Measurements from ENCODE around the gene TNFRSF12A. TPM values are rescaled to one million over a fixed set of nuclear protein-coding genes. Genes with fewer than 3 reads are reported as not detected.

The TNFRSF12A gene
- total RNA-seq, 2 experiments from 2014 or later: 1.8 to 1.9 TPM

DNA sequence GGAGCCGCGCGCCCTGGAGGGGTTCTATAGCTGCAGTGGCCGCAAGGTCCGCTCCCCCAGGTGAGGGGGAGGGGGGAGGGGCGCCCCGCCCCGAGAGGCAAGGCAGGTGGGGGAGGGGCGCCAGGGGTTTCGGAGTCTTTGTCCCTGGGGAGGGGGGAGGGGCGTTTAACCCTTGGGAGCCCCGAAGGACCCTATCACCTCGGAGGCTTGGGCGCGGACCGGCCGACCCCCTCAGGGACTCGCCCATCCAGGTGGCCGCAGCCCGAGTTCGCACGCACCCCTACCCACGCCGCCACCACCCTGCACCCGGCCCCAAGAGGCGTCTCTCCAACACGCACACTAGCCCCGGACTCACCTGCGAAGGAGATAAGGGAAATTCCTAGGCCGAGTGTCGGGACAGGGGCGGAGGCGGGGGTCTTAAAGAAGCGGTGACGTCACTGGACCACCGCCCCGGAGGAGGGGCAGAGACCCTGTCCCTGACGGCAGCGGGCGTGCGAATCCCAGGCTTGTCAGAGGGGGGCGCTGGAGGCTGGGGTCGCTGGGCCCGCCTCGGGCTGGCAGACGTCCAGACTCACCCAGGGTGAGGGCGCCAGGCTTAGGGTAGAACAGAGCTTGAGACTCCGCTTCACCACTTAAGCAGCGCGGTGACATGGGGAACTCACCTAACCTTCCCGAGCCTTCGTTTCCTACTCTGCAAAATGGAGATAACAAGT, 2.2 kb upstream of the TNFRSF12A start, which contains the start of gene CLDN6:
CLDN6 (minus strand) TSS at position 390 of the 713 bp plus-strand sequence. CDS start 2,162 bp downstream, outside the sequence.
- intact Hi-C loops (cut with DNase I, micrococcal nuclease): no loop called here
- H3K27ac Mint-ChIP-seq: no peak within 1 kb of the TSS
- CTCF ChIA-PET: interaction anchor here (0.9 to 5.4 kb wide), 4 partner anchors 10 to 112 kb away, joined by 3 to 38 read pairs (median 6); no protein-coding TSS in a partner anchor

DNA sequence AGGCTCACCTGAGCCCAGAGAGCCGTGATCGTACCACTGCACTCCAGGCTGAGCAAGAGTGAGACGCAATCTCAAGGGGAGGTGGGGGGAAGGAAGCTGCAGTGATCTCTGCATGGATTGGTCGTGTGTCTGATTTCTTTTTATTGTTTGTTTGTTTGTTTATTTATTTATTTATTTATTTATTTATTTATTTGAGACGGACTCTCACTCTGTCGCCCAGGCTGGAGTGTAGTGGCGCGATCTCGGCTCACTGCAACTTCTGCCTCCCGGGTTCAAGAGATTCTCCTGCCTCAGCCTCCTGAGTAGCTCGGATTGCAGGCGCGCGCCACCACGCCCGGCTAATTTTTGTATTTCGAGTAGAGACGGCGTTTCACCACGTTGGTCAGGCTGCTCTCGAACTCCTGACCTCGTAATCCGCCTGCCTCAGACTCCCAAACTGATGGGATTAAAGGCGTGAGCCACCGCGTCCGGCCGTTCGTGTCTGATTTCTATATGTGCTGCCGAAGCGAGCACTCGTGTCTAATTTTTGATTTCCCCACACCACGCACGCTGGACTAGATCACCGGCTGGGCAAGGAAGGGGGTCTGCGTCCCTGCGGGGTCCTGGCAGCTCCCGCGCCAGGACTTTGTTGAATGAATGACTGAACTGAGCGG, 448 bp upstream of the TNFRSF12A start:
- Histone ChIP-seq H3K4me3 (ENCODE audit: low read length) (peak overlapping the region; percentile 63), H3K27ac (ENCODE audit: low read depth in 1 of 2, low read length in 2 of 2) (no peak overlapping the region), H3K36me3 (ENCODE audit: insufficient read depth, low read length) (no peaks in the 10 kb centered on the region), H3K9me3 (ENCODE audit: control insufficient read depth in 1 of 2, insufficient read depth in 1 of 2, low read length in 2 of 2) (no peaks in the 10 kb centered on the region), H3K4me1 (ENCODE audit: insufficient read depth, low read length) (peaks cover 66% of the 10 kb centered on the region), H3K27me3 (ENCODE audit: control insufficient read depth in 1 of 2, insufficient read depth in 2 of 2, low read length in 2 of 2) (peaks cover 3 to 4% of the 10 kb centered on the region in 2 experiments)
- Mint-ChIP-seq H3K27ac (peak overlapping the region; percentile 51), H3K4me1 (ENCODE audit: low read depth) (peaks cover 49% of the 10 kb centered on the region), H3K27me3 (peaks cover 4% of the 10 kb centered on the region), H3K9me3 (no peaks in the 10 kb centered on the region), H3K4me3 (peak overlapping the region; percentile 87), H3K36me3 (ENCODE audit: low read depth) (peaks cover 5% of the 10 kb centered on the region)
- POLR2A ChIA-PET: interaction anchor here (0.6 to 3.3 kb wide), 11 partner anchors 10 to 1036 kb away, joined by 3 to 24 read pairs (median 4); partner anchors contain the start of genes NAA60, ZNF213 and ZNF263
- intact Hi-C loops (cut with DNase I, micrococcal nuclease): loop anchor here (2.0 to 10.0 kb wide), 3 partner anchors 15 to 435 kb away; no protein-coding TSS in a partner anchor
- TF ChIP-seq, protein P1, sequence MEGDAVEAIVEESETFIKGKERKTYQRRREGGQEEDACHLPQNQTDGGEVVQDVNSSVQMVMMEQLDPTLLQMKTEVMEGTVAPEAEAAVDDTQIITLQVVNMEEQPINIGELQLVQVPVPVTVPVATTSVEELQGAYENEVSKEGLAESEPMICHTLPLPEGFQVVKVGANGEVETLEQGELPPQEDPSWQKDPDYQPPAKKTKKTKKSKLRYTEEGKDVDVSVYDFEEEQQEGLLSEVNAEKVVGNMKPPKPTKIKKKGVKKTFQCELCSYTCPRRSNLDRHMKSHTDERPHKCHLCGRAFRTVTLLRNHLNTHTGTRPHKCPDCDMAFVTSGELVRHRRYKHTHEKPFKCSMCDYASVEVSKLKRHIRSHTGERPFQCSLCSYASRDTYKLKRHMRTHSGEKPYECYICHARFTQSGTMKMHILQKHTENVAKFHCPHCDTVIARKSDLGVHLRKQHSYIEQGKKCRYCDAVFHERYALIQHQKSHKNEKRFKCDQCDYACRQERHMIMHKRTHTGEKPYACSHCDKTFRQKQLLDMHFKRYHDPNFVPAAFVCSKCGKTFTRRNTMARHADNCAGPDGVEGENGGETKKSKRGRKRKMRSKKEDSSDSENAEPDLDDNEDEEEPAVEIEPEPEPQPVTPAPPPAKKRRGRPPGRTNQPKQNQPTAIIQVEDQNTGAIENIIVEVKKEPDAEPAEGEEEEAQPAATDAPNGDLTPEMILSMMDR (IDR thresholded peaks at IDR 0.05): no peak
- CTCF ChIA-PET: interaction anchor here (0.7 to 5.4 kb wide), 7 partner anchors 8 to 110 kb away, joined by 3 to 38 read pairs (median 9); no protein-coding TSS in a partner anchor
- DNase-seq: no peak
- ATAC-seq (ENCODE audit: poor library complexity): no peak

More for the DNA sequence above, 2.2 kb upstream of the TNFRSF12A start, which contains the start of gene CLDN6:
- POLR2A ChIA-PET: no interaction called here
- Mint-ChIP-seq H3K4me1 (ENCODE audit: low read depth) (peaks cover 35% of the 10 kb centered on the region), H3K9me3 (no peaks in the 10 kb centered on the region), H3K36me3 (ENCODE audit: low read depth) (no peaks in the 10 kb centered on the region), H3K4me3 (peak within 1 kb of the TSS; percentile 63), H3K27me3 (peaks cover 10% of the 10 kb centered on the region)
- no peak for ATAC-seq (ENCODE audit: poor library complexity)
- DNase-seq: peak in 4 of 14 experiments; percentile 27 to 64 (median 56)
- TF ChIP-seq, protein P1 (IDR thresholded peaks at IDR 0.05): no peak
- Histone ChIP-seq H3K4me1 (ENCODE audit: insufficient read depth, low read length) (peaks cover 49% of the 10 kb centered on the region), H3K27ac (ENCODE audit: low read depth in 1 of 2, low read length in 2 of 2) (no peak within 1 kb of the TSS), H3K4me3 (ENCODE audit: low read length) (no peak within 1 kb of the TSS), H3K27me3 (ENCODE audit: control insufficient read depth in 1 of 2, insufficient read depth in 2 of 2, low read length in 2 of 2) (peaks cover 4 to 8% of the 10 kb centered on the region in 2 experiments), H3K36me3 (ENCODE audit: insufficient read depth, low read length) (no peaks in the 10 kb centered on the region), H3K9me3 (ENCODE audit: control insufficient read depth in 1 of 2, insufficient read depth in 1 of 2, low read length in 2 of 2) (peaks cover 0 to 5% of the 10 kb centered on the region in 2 experiments)
